HG03025 (cell line): ENCODE data around the gene HSPB6.

ENCODE experiments used
- ATAC-seq: cut with Tn5 transposase; IDR thresholded peaks from one replicate; pipeline ENCODE4 v1.9.1; 2021; ENCODE audit warnings: mild to moderate bottlenecking, moderate library complexity; ENCODE audit not compliant: unreplicated experiment, low FRiP score

HSPB6 gene

DNA sequence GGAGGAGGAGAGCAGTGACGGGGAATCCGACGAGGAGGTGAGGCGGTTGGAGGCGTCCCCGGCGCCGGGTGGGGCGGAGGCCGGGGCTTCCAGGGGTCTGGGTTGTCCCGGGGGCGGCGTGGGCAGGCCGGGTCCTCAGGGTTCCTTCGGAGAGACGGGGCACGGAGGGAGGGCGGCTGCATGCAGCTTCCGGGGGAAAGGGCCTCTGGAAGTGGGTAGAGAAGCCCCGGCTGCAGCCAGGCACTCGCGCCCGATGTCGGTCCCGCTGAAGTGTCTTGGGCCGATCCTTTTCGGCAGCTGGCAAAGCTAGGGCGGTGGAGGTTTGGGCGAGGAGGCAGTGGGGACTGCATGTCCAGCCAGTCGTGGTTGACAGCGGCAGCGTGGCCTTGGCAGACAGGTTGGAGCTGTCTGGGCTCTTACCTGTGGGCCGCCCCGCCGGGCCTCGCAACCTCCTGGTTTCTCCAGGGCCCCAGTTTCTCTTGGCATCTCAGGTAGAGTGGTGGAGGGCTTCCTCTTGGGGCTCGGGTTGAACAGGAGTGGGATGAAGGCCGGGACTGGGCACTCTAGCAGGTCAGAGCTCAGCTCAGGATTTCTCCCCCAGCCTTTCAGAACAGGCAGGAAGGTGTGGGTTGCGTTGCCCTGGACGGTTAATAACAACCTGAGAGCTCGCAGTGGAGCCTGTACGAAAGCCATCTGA, 38.3 kb downstream of the HSPB6 start:
- peak; percentile 5 for ATAC-seq

DNA sequence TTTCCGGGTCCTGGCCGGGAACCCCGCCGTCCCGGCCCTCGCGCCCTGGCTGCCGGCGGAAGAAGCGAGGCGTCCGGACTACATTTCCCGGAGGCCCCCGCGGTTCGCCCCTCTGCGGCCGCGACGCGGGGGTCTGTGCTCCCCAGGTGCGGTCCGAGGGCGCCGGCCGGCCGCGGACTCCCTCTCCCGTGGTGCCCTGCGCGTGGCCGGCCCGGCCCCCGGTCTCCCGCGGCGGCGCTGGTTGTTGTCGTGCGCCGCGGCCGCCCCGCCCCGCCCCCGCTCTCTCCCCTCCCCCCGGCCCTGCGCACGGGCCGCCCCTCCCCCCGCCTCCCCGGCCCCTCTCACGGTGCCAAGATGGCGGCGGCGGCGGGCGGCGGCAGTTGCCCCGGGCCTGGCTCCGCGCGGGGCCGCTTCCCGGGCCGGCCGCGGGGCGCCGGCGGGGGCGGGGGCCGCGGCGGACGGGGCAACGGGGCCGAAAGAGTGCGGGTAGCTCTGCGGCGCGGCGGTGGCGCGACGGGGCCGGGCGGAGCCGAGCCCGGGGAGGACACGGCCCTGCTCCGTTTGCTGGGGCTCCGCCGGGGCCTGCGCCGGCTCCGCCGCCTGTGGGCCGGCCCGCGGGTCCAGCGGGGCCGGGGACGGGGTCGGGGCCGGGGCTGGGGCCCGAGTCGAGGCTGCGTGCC, 39.0 kb downstream of the HSPB6 start, which contains the start of gene KMT2B:
Gene KMT2B, plus strand, starts transcription at position 339 of the 680 bp plus-strand sequence. Its CDS starts 16 bp downstream, at position 355.
- ATAC-seq = peak; percentile 1

- ATAC-seq = peak; percentile 74
Measured at GRCh38 chr19:35716801-35717664, 39.8 kb downstream of the HSPB6 start.

- no peak for ATAC-seq
Measured at GRCh38 chr19:35715981-35716800, 40.6 kb downstream of the HSPB6 start.

- ATAC-seq = no peak
Measured at GRCh38 chr19:35715355-35715809, 41.4 kb downstream of the HSPB6 start.

- no peak for ATAC-seq
Measured at GRCh38 chr19:35714601-35715354, 42.1 kb downstream of the HSPB6 start.

DNA sequence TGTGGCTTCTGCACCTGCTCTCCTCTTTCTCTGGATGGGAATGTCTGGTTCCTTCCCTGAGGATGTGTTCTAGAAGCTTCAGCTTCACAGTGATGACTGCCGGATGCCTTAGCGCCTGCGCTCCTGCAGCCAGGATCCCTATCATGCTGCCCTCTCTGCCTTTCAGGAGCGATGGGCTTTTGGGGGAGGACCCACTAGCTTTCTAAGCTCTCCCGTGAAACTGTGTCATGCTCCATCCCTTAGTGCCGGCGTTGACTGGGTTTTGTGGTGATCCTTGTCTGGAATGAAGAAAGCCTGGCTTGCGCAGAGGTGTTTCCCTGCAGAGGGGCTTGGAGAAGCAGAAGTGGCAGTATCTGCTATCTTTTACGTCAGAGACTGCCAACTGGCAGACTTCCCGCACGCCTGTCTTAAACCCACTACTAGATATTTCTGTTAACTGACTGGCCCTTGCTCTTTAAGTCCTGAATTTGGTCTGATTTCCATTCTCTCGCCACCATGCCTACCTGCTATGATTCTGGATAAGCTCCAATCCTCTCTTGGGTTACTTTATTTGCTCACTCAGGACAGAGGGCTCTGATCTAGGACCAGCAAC, 42.8 kb downstream of the HSPB6 start:
- ATAC-seq = no peak

- ATAC-seq = no peak
Measured at GRCh38 chr19:35713506-35713850, 43.4 kb downstream of the HSPB6 start.

DNA sequence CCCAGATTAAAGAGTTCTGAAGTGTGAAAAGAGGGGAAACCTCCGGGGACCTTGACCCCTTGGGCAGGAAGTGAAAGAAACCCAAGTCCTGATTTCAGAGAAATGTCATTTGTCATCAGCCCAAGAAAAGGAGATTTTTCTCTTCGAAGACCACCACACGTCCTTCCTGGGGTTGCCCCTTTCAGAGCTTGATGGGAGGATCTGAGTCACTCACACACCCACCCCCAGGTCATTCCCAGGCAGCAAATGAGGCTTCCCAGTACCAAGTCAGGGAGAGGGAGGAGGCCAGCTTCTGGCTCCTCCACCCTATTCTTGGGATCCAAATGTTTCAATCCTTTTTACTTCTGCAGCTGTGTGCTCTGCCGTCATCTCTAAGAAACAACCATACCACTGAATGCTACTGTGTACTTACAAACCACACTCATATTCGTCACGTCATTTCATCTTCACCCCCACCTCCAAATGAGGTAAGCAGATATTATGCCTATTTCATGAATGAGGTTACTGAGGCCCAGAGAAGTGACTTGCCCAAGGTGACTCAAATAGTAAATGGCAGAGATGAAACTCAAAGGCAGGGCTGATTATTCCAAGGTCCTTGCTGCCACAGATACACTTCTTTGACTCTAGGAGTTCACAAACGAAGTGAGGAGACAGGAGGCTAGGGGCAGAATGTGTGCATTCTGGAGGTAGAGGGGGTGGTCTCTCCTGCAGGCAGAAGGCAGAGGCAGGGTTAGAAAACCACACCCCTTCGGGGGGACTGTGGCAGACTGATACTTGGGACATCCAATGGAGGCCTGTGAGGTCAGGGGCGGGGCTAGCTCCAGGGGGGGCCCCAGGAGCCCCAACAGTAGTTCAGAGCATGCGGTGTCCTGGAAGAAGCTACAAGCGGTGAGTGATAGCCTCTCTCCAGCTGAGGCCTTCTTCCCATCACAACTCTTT, 44.0 kb downstream of the HSPB6 start:
- no peak for ATAC-seq

DNA sequence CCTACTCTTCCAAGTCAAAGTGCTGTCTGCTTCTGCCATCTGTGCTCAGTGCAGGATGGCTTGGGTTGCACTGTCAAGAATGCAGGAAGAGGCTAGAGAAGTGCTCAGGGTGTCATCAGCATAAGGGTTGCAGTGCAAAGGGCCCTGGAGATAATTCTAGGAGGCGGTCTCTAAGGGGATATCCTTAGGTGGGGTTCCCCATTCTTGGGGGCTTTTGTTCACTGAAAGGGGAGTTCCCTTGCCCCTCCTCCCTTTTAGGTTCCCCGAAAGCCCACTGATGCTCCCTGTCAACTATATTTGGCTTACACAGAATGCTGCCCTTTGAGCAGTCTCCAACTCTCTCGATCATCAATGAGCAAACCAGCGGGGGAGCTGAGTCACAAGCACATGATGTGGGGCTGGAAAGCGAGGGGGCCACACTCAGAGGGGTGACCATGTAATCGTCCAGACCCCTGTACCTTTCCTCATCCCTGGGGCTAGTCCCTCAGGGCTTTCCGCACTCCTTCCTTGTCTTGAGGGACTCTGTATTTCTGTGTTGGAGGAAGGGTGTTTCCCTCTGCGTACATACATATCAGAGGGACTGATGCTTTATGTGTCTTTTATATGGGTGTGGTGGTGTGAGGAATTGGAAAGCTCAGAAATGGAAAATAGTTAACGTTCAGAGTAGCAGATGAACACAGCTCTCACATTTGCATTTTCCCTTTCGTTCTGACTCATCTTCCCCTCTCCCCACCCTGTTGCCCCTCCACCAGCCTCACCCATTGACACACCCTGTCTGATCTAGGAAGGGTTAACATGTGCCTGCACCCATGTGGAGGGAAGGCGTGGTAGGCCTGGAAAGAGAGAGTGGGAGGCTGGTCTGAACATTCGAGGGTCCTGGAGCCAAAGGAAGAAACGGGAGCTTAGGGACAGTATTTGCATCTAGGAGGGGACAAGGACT, 45.8 kb downstream of the HSPB6 start:
- ATAC-seq = no peak

- no peak for ATAC-seq
Measured at GRCh38 chr19:35708391-35708790, 48.4 kb downstream of the HSPB6 start.
